Loucy (cell line): ENCODE measurements around the gene MATCAP1.

Experiments
- H2AFZ ChIP-seq: fragments of 200-600 bp; sonication (generic); 2 replicates; pipeline ENCODE4 v1.6.0; 2016; ENCODE audit warnings: antibody characterized with exemption, mild to moderate bottlenecking, low read length, moderate library complexity
- H3F3A ChIP-seq: fragments of 200-600 bp; 2 replicates; pipeline ENCODE4 v1.6.0; 2016; ENCODE audit warnings: antibody characterized with exemption, low read depth, mild to moderate bottlenecking
- H3K27me3 ChIP-seq: fragments of 200-600 bp; sonication (generic); 2 replicates; pipeline ENCODE4 v1.6.1; 2014; ENCODE audit warnings: low read length, mild to moderate bottlenecking; ENCODE audit not compliant: insufficient read depth, poor library complexity, severe bottlenecking
- H3K36me3 ChIP-seq: fragments of 200-600 bp; sonication (generic); 2 replicates; pipeline ENCODE4 v1.6.1; 2016; ENCODE audit warnings: low read length; ENCODE audit not compliant: insufficient read depth
- H3K4me1 ChIP-seq: fragments of 200-600 bp; sonication (generic); 2 replicates; pipeline ENCODE4 v1.5.1; 2014; ENCODE audit warnings: low read length, mild to moderate bottlenecking; ENCODE audit not compliant: insufficient read depth, poor library complexity, severe bottlenecking
- H3K4me2 ChIP-seq: fragments of 200-600 bp; sonication (generic); 2 replicates; pipeline ENCODE4 v1.6.0; 2014; ENCODE audit warnings: antibody characterized with exemption, low read length, low read depth, mild to moderate bottlenecking; ENCODE audit not compliant: poor library complexity, severe bottlenecking
- H3K4me3 ChIP-seq: fragments of 200-600 bp; sonication (generic); 2 replicates; pipeline ENCODE4 v1.5.1; 2014; ENCODE audit warnings: low read length, mild to moderate bottlenecking, mixed read lengths; ENCODE audit not compliant: poor library complexity, severe bottlenecking
- H3K79me2 ChIP-seq: fragments of 200-600 bp; sonication (generic); 2 replicates; pipeline ENCODE4 v1.6.1; 2014; ENCODE audit warnings: low read length; ENCODE audit not compliant: insufficient read depth
- H3K9ac ChIP-seq: fragments of 200-600 bp; sonication (generic); 2 replicates; pipeline ENCODE4 v1.6.0; 2014; ENCODE audit warnings: mild to moderate bottlenecking, low read depth, low read length, moderate library complexity; ENCODE audit not compliant: poor library complexity, severe bottlenecking
- H3K9me2 ChIP-seq: fragments of 200-600 bp; sonication (generic); replicated peaks from 2 replicates; pipeline ENCODE4 v1.6.1; 2016; ENCODE audit warnings: low read depth, low read length, mixed read lengths
- H3K9me3 ChIP-seq: fragments of 200-600 bp; sonication (generic); 2 replicates; pipeline ENCODE4 v1.6.1; 2014; ENCODE audit warnings: mild to moderate bottlenecking, antibody characterized with exemption, low read length, low read depth; ENCODE audit not compliant: insufficient read depth
- H4K20me1 ChIP-seq: fragments of 200-600 bp; sonication (generic); 2 replicates; pipeline ENCODE4 v1.6.0; 2014; ENCODE audit warnings: antibody characterized with exemption, low read length, mild to moderate bottlenecking; ENCODE audit not compliant: insufficient read depth, poor library complexity, severe bottlenecking
- CTCF ChIP-seq: fragments of 200-600 bp; sonication (generic); conservative IDR thresholded peaks from 2 replicates; pipeline ENCODE4 v1.5.1; 2014; ENCODE audit warnings: mild to moderate bottlenecking, antibody characterized with exemption, low read length
- EZH2phosphoT487 ChIP-seq: fragments of 200-600 bp; IDR thresholded peaks from 2 replicates; pipeline ENCODE4 v1.6.1; 2018; ENCODE audit warnings: antibody characterized with exemption, mild to moderate bottlenecking, moderate library complexity, borderline replicate concordance

Gene MATCAP1

GRCh38 chr16:67163999-67164558 lies 19.7 kb downstream of the MATCAP1 start:
- Histone ChIP-seq H3F3A (no peaks in the 10 kb centered on the region), H4K20me1 (peaks cover 3% of the 10 kb centered on the region), H3K36me3 (no peaks in the 10 kb centered on the region), H3K79me2 (peaks cover 5% of the 10 kb centered on the region; the same call in 1 of the 2 replicates), H3K27me3 (no peaks in the 10 kb centered on the region), H3K4me1 (peaks cover 2% of the 10 kb centered on the region), H3K9me2 (no peaks in the 10 kb centered on the region), H3K4me2 (no peak overlapping the region), H3K9ac (no peak overlapping the region), H3K9me3 (no peaks in the 10 kb centered on the region), H3K4me3 (no peak overlapping the region), H2AFZ (no peak overlapping the region)
- TF ChIP-seq EZH2phosphoT487 (no peak), CTCF (no peak)

- Histone ChIP-seq H3K79me2 (peaks cover 5% of the 10 kb centered on the region; the same call in 1 of the 2 replicates), H3K4me3 (no peak overlapping the region), H3K9me2 (no peaks in the 10 kb centered on the region), H3F3A (no peaks in the 10 kb centered on the region), H3K4me2 (no peak overlapping the region), H3K9me3 (no peaks in the 10 kb centered on the region), H3K4me1 (peaks cover 5% of the 10 kb centered on the region), H3K9ac (no peak overlapping the region), H3K27me3 (no peaks in the 10 kb centered on the region), H2AFZ (no peak overlapping the region), H3K36me3 (no peaks in the 10 kb centered on the region), H4K20me1 (peaks cover 3% of the 10 kb centered on the region)
- TF ChIP-seq CTCF: no peak
Measured at GRCh38 chr16:67163164-67163998, 20.4 kb downstream of the MATCAP1 start.

- TF ChIP-seq EZH2phosphoT487 (no peak), CTCF (no peak)
- H4K20me1 ChIP-seq: peaks cover 3% of the 10 kb centered on the region
- H3K4me1 ChIP-seq: peaks cover 10% of the 10 kb centered on the region
- H3K9me3 ChIP-seq: no peaks in the 10 kb centered on the region
- peaks cover 5% of the 10 kb centered on the region; the same call in 1 of the 2 replicates for H3K79me2 ChIP-seq
- no peaks in the 10 kb centered on the region for H3K27me3 ChIP-seq
- H3K9me2 ChIP-seq: no peaks in the 10 kb centered on the region
- H2AFZ ChIP-seq: no peak overlapping the region
- no peak overlapping the region for H3K9ac ChIP-seq
- H3F3A ChIP-seq: no peaks in the 10 kb centered on the region
- no peaks in the 10 kb centered on the region for H3K36me3 ChIP-seq
- H3K4me3 ChIP-seq: no peak overlapping the region
- no peak overlapping the region for H3K4me2 ChIP-seq
Measured at GRCh38 chr16:67162506-67163163, 21.1 kb downstream of the MATCAP1 start.
